T-cell (primary cell): ENCODE results near the gene ZNF689. TPM values are rescaled to one million over a fixed set of nuclear protein-coding genes. Genes with fewer than 3 reads are reported as not detected.

Source experiments
- ATAC-seq, 4 experiments: fragments of 200-7000 bp in 3 of 4; fragments of 150-1000 bp in 1 of 4; cut with Tn5 transposase; replicated peaks in 1 of 4; 1 replicate in 3 of 4; 2 replicates in 1 of 4; pipeline ENCODE4 v1.10.0; 2021; ENCODE audit warnings: moderate library complexity in 3 of 4, mild to moderate bottlenecking in 2 of 4, moderate number of reproducible peaks in 1 of 4
- CTCF ChIA-PET, 2 donors: fragments of 300-600 bp; sonication (Branson Sonifier 250); formaldehyde crosslinking; loops; one replicate each; lab custom pipeline; 2022; ENCODE audit warnings: antibody characterized with exemption in 2 of 2; lab: Charles Lee
- POLR2A ChIA-PET, 2 donors: fragments of 300-600 bp; sonication (Branson Sonifier 250); formaldehyde crosslinking; loops; one replicate each; lab custom pipeline; 2022; ENCODE audit warnings: antibody characterized with exemption in 2 of 2; lab: Charles Lee
- DNase-seq, 35 experiments: peaks; one replicate each; pipeline versions ENCODE4 v3.0.0 to v3.0.0-alpha.2; 2013 to 2023
- H3K27ac ChIP-seq: one replicate; pipeline ENCODE4 v1.5.1; 2013; ENCODE audit warnings: low read length
- H3K27me3 ChIP-seq, 2 experiments: replicated peaks in 1 of 2; 1 replicate in 1 of 2; 2 replicates in 1 of 2; pipeline versions ENCODE4 v1.6.1 to v1.7.0; 2013; ENCODE audit warnings: low read length in 1 of 2, mixed read lengths in 1 of 2; ENCODE audit not compliant: control insufficient read depth in 2 of 2, insufficient read depth in 2 of 2; ENCODE audit errors: extremely low read depth in 1 of 2
- H3K36me3 ChIP-seq, 2 donors: 1 replicate in 1 of 2; 2 replicates in 1 of 2; pipeline versions ENCODE4 v1.6.1 to v1.7.0; 2013; ENCODE audit warnings: low read length in 1 of 2; ENCODE audit not compliant: control insufficient read depth in 2 of 2, insufficient read depth in 1 of 2; ENCODE audit errors: extremely low read depth in 1 of 2
- H3K4me1 ChIP-seq, 2 experiments: 1 replicate in 1 of 2; 2 replicates in 1 of 2; pipeline versions ENCODE4 v1.6.1 to v1.7.0; 2013; ENCODE audit warnings: low read length in 2 of 2, mixed read lengths in 1 of 2; ENCODE audit not compliant: insufficient read depth in 2 of 2, control insufficient read depth in 1 of 2; ENCODE audit errors: extremely low read depth in 1 of 2
- H3K4me3 ChIP-seq, 2 donors: 1 replicate in 1 of 2; 2 replicates in 1 of 2; pipeline versions ENCODE4 v1.5.1 to v1.7.0; 2013; ENCODE audit warnings: mild to moderate bottlenecking in 2 of 2, low read length in 1 of 2, moderate library complexity in 1 of 2; ENCODE audit not compliant: control insufficient read depth in 1 of 2; ENCODE audit errors: extremely low read depth in 1 of 2
- H3K9me3 ChIP-seq: 2 replicates; pipeline ENCODE4 v1.7.0; 2013
- H3K27ac Mint-ChIP-seq, 2 donors: one replicate each; pipeline ENCODE4 v1.8.0; 2020 to 2021; ENCODE audit warnings: mild to moderate bottlenecking in 2 of 2, mixed read lengths in 2 of 2
- H3K27me3 Mint-ChIP-seq, 2 donors: one replicate each; pipeline ENCODE4 v1.8.0; 2021 to 2022; ENCODE audit warnings: mixed read lengths in 2 of 2
- H3K36me3 Mint-ChIP-seq: one replicate; pipeline ENCODE4 v1.8.0; 2021; ENCODE audit warnings: mixed read lengths
- H3K4me1 Mint-ChIP-seq, 3 donors: one replicate each; pipeline ENCODE4 v1.8.0; 2020 to 2022; ENCODE audit warnings: mixed read lengths in 3 of 3, mild to moderate bottlenecking in 1 of 3
- H3K4me3 Mint-ChIP-seq, 3 donors: one replicate each; pipeline ENCODE4 v1.8.0; 2020 to 2022; ENCODE audit warnings: mild to moderate bottlenecking in 3 of 3, mixed read lengths in 3 of 3, moderate library complexity in 3 of 3
- H3K9me3 Mint-ChIP-seq, 3 donors: one replicate each; pipeline ENCODE4 v1.8.0; 2020 to 2022; ENCODE audit warnings: mixed read lengths in 3 of 3
- WGBS: methylation state at CpG from one replicate; pipeline ENCODE4 v1.1.5; 2013; ENCODE audit warnings: missing lambda C conversion rate; ENCODE audit not compliant: insufficient coverage; 5-methylcytosine and 5-hydroxymethylcytosine counted together
- total RNA-seq, 35 experiments: library from RNA in 6 of 35; stranded (reverse) in 6 of 35; fragments of 120-200 nt in 1 of 35; gene quantifications; one replicate each; pipeline versions ENCODE4 v1.2.1 to v1.2.4 and lab custom pipeline; 2013 to 2026

Gene ZNF689
- total RNA-seq, 5 donors from 2014 or later (not counting 1 experiment from before 2014, with no cell fraction given): 11.0 to 13.7 (median 12.4) TPM

- peaks cover 9 to 47% of the 10 kb centered on the region in 2 donors for H3K36me3 ChIP-seq
- H3K27me3 Mint-ChIP-seq: no peaks in the 10 kb centered on the region
- POLR2A ChIA-PET: interaction anchor here in 1 of 2 donors (0.7 kb wide), 1 partner anchor 13 kb away, joined by 6 read pairs; no protein-coding TSS in a partner anchor
- H3K9me3 Mint-ChIP-seq: no peaks in the 10 kb centered on the region
- H3K4me3 Mint-ChIP-seq: no peak overlapping the region
- no peaks in the 10 kb centered on the region for H3K27me3 ChIP-seq
- H3K27ac ChIP-seq: no peak overlapping the region
- peaks cover 24% of the 10 kb centered on the region for H3K36me3 Mint-ChIP-seq
- H3K27ac Mint-ChIP-seq: no peak overlapping the region
- DNase-seq (no peak), ATAC-seq (no peak)
- H3K4me1 ChIP-seq: peaks cover 3 to 21% of the 10 kb centered on the region in 2 experiments
- peaks cover 17 to 27% (median 21%) of the 10 kb centered on the region in 3 donors for H3K4me1 Mint-ChIP-seq
- H3K9me3 ChIP-seq: no peaks in the 10 kb centered on the region
- CTCF ChIA-PET: interaction anchor here in 1 of 2 donors (1.1 kb wide), 1 partner anchor 10 kb away, joined by 3 read pairs; no protein-coding TSS in a partner anchor
- WGBS: 100% methylated on average over 1 of the region's 3 CpGs
- no peak overlapping the region for H3K4me3 ChIP-seq
These were observed 4.2 kb downstream of the ZNF689 start for GRCh38 chr16:30606004-30606403.

- H3K27ac Mint-ChIP-seq: no peak overlapping the region
- WGBS: 99% methylated on average over 11 of the region's 15 CpGs
- peaks cover 12 to 22% (median 21%) of the 10 kb centered on the region in 3 donors for H3K4me1 Mint-ChIP-seq
- Histone ChIP-seq H3K4me1 (peaks cover 0 to 14% of the 10 kb centered on the region in 2 experiments), H3K27me3 (no peaks in the 10 kb centered on the region), H3K9me3 (no peaks in the 10 kb centered on the region), H3K27ac (no peak overlapping the region), H3K36me3 (peaks cover 9 to 47% of the 10 kb centered on the region in 2 donors), H3K4me3 (no peak overlapping the region)
- no peak overlapping the region for H3K4me3 Mint-ChIP-seq
- ChIA-PET POLR2A (interaction anchor here in 1 of 2 donors (0.7 kb wide), 1 partner anchor 12 kb away, joined by 6 read pairs; no protein-coding TSS in a partner anchor), CTCF (no interaction called here)
- DNase-seq (no peak), ATAC-seq (no peak)
- no peaks in the 10 kb centered on the region for H3K9me3 Mint-ChIP-seq
- peaks cover 24% of the 10 kb centered on the region for H3K36me3 Mint-ChIP-seq
- no peaks in the 10 kb centered on the region for H3K27me3 Mint-ChIP-seq
These were observed 5.0 kb downstream of the ZNF689 start for GRCh38 chr16:30605158-30605557.

- ATAC-seq: no peak
- Mint-ChIP-seq H3K27ac (no peak overlapping the region), H3K27me3 (no peaks in the 10 kb centered on the region), H3K4me1 (peaks cover 10 to 21% (median 20%) of the 10 kb centered on the region in 3 donors), H3K9me3 (no peaks in the 10 kb centered on the region), H3K4me3 (no peak overlapping the region), H3K36me3 (peaks cover 24% of the 10 kb centered on the region)
- peaks cover 0 to 11% of the 10 kb centered on the region in 2 experiments for H3K4me1 ChIP-seq
- no peak for DNase-seq
- ChIA-PET POLR2A (interaction anchor here in 1 of 2 donors (0.5 kb wide), 1 partner anchor 129 kb away, joined by 3 read pairs; no protein-coding TSS in a partner anchor), CTCF (no interaction called here)
- 96% methylated on average over 35 of the region's 49 CpGs for WGBS
- H3K36me3 ChIP-seq: peaks cover 9 to 47% of the 10 kb centered on the region in 2 donors
- H3K9me3 ChIP-seq: no peaks in the 10 kb centered on the region
- H3K4me3 ChIP-seq: no peak overlapping the region
- H3K27ac ChIP-seq: no peak overlapping the region
- no peaks in the 10 kb centered on the region for H3K27me3 ChIP-seq
These were observed 5.8 kb downstream of the ZNF689 start for GRCh38 chr16:30604316-30604947.

GRCh38 chr16:30603945-30604315 lies 6.3 kb downstream of the ZNF689 start:
- no peak overlapping the region for H3K27ac Mint-ChIP-seq
- POLR2A ChIA-PET: interaction anchor here in 1 of 2 donors (0.5 kb wide), 1 partner anchor 128 kb away, joined by 3 read pairs; no protein-coding TSS in a partner anchor
- Histone ChIP-seq H3K4me1 (peaks cover 0 to 6% of the 10 kb centered on the region in 2 experiments), H3K27ac (no peak overlapping the region), H3K4me3 (no peak overlapping the region), H3K36me3 (peaks cover 9 to 47% of the 10 kb centered on the region in 2 donors), H3K9me3 (no peaks in the 10 kb centered on the region), H3K27me3 (no peaks in the 10 kb centered on the region)
- H3K36me3 Mint-ChIP-seq: peaks cover 24% of the 10 kb centered on the region
- no peaks in the 10 kb centered on the region for H3K27me3 Mint-ChIP-seq
- ATAC-seq (no peak), DNase-seq (no peak)
- 100% methylated on average over 6 of the region's 7 CpGs for whole genome bisulfite sequencing
- H3K4me1 Mint-ChIP-seq: peaks cover 8 to 18% (median 15%) of the 10 kb centered on the region in 3 donors
- CTCF ChIA-PET: no interaction called here
- no peak overlapping the region for H3K4me3 Mint-ChIP-seq
- no peaks in the 10 kb centered on the region for H3K9me3 Mint-ChIP-seq

GRCh38 chr16:30602616-30603277 lies 7.4 kb downstream of the ZNF689 start:
- DNase-seq (no peak), ATAC-seq (no peak)
- no peaks in the 10 kb centered on the region for H3K9me3 ChIP-seq
- Mint-ChIP-seq H3K4me1 (peaks cover 3 to 12% (median 12%) of the 10 kb centered on the region in 3 donors), H3K9me3 (no peaks in the 10 kb centered on the region), H3K36me3 (peaks cover 24% of the 10 kb centered on the region), H3K27ac (no peak overlapping the region), H3K4me3 (no peak overlapping the region), H3K27me3 (no peaks in the 10 kb centered on the region)
- peaks cover 6 to 42% of the 10 kb centered on the region in 2 donors for H3K36me3 ChIP-seq
- H3K27ac ChIP-seq: no peak overlapping the region
- H3K27me3 ChIP-seq: no peaks in the 10 kb centered on the region
- POLR2A ChIA-PET: interaction anchor here (0.5 to 1.2 kb wide), 5 partner anchors 114 to 496 kb away, joined by 3 to 5 read pairs (median 3); no protein-coding TSS in a partner anchor
- CTCF ChIA-PET: interaction anchor here in 1 of 2 donors (0.6 to 1.4 kb wide), 2 partner anchors 9 to 74 kb away, joined by 3 to 5 read pairs; no protein-coding TSS in a partner anchor
- H3K4me3 ChIP-seq: no peak overlapping the region
- H3K4me1 ChIP-seq: peaks cover 0 to 3% of the 10 kb centered on the region in 2 experiments
- 83% methylated on average over 2 of the region's 4 CpGs for WGBS

- no peak for DNase-seq
- H3K27me3 ChIP-seq: no peaks in the 10 kb centered on the region
- Mint-ChIP-seq H3K4me3 (no peak overlapping the region), H3K4me1 (peaks cover 0 to 9% (median 7%) of the 10 kb centered on the region in 3 donors), H3K36me3 (peaks cover 24% of the 10 kb centered on the region), H3K27me3 (no peaks in the 10 kb centered on the region), H3K27ac (no peak overlapping the region), H3K9me3 (no peaks in the 10 kb centered on the region)
- peaks cover 0 to 3% of the 10 kb centered on the region in 2 experiments for H3K4me1 ChIP-seq
- ChIA-PET CTCF (interaction anchor here in 1 of 2 donors (1.4 kb wide), 1 partner anchor 8 kb away, joined by 5 read pairs; no protein-coding TSS in a partner anchor), POLR2A (interaction anchor here in 1 of 2 donors (0.6 kb wide), 1 partner anchor 141 kb away, joined by 3 read pairs; no protein-coding TSS in a partner anchor)
- H3K9me3 ChIP-seq: no peaks in the 10 kb centered on the region
- 100% methylated on average over 1 of the region's 4 CpGs for WGBS
- no peak overlapping the region for H3K27ac ChIP-seq
- H3K36me3 ChIP-seq: peaks cover 0 to 38% of the 10 kb centered on the region in 2 donors
- no peak overlapping the region for H3K4me3 ChIP-seq
- ATAC-seq: no peak
These were observed 8.2 kb downstream of the ZNF689 start for GRCh38 chr16:30601966-30602365.
